IMR-90 (cell line): ENCODE results near the gene TLX1. TPM values are rescaled to one million over a fixed set of nuclear protein-coding genes. Genes with fewer than 3 reads are reported as not detected.

Source experiments
- ATAC-seq: fragments of 200-7000 bp; cut with Tn5 transposase; 2 replicates; pipeline ENCODE4 v1.9.1; 2020; ENCODE audit warnings: low read depth, mild to moderate bottlenecking, moderate library complexity
- BruUV-seq: library from RNA; stranded (reverse); fragments of 400-500 nt; replicated peaks from 2 replicates; lab custom pipeline; 2021; lab: Mats Ljungman, UMichigan
- CTCF ChIA-PET: fragments of 300-600 bp; formaldehyde crosslinking; extraction: SDS; loops from one replicate; lab custom pipeline; 2021; ENCODE audit warnings: antibody characterized with exemption; lab: Yijun Ruan, JAX
- POLR2A ChIA-PET: fragments of 300-600 bp; sonication (Branson Sonifier 250); formaldehyde crosslinking; loops from one replicate; lab custom pipeline; 2022; ENCODE audit warnings: antibody characterized with exemption; ENCODE audit not compliant: unreplicated experiment; lab: Charles Lee
- DNase-seq: peaks from one replicate; pipeline ENCODE4 v3.0.0; 2013
- H2AFZ ChIP-seq: replicated peaks from 2 replicates; pipeline ENCODE3; 2013; ENCODE audit warnings: low read length, mild to moderate bottlenecking; ENCODE audit not compliant: poor library complexity
- H2AK5ac ChIP-seq: 2 replicates; pipeline ENCODE4 v1.6.1; 2013; ENCODE audit warnings: low read depth, low read length, inconsistent platforms
- H2AK9ac ChIP-seq: replicated peaks from 2 replicates; pipeline ENCODE3; 2013; ENCODE audit warnings: mild to moderate bottlenecking, low read depth, low read length, moderate library complexity; ENCODE audit not compliant: poor library complexity
- H2BK120ac ChIP-seq: 2 replicates; pipeline ENCODE4 v1.6.1; 2013; ENCODE audit warnings: low read depth, low read length, inconsistent platforms
- H2BK15ac ChIP-seq: 3 replicates; pipeline ENCODE4 v1.6.1; 2013; ENCODE audit warnings: low read depth, low read length, inconsistent platforms
- H2BK20ac ChIP-seq: 2 replicates; pipeline ENCODE4 v1.6.1; 2013; ENCODE audit warnings: low read depth, mild to moderate bottlenecking, inconsistent platforms, low read length, moderate library complexity
- H2BK5ac ChIP-seq: 2 replicates; pipeline ENCODE4 v1.6.1; 2013; ENCODE audit warnings: mild to moderate bottlenecking, low read depth, low read length, inconsistent platforms; ENCODE audit not compliant: poor library complexity, severe bottlenecking
- H3K14ac ChIP-seq: replicated peaks from 2 replicates; pipeline ENCODE4 v1.6.1; 2013; ENCODE audit warnings: low read depth, low read length, inconsistent platforms
- H3K18ac ChIP-seq: 2 replicates; pipeline ENCODE4 v1.6.1; 2013; ENCODE audit warnings: low read depth, low read length, control low read depth
- H3K23ac ChIP-seq: 2 replicates; pipeline ENCODE4 v1.6.1; 2013; ENCODE audit warnings: low read depth, low read length, inconsistent platforms
- H3K27ac ChIP-seq: 2 replicates; pipeline ENCODE4 v1.5.1; 2013; ENCODE audit warnings: mild to moderate bottlenecking, control low read depth, low read length; ENCODE audit not compliant: insufficient read depth
- H3K27me3 ChIP-seq: 2 replicates; pipeline ENCODE4 v1.6.1; 2013; ENCODE audit warnings: low read length; ENCODE audit not compliant: control insufficient read depth, insufficient read depth
- H3K36me3 ChIP-seq: 2 replicates; pipeline ENCODE4 v1.6.1; 2013; ENCODE audit warnings: low read length, mixed read lengths; ENCODE audit not compliant: control insufficient read depth, insufficient read depth
- H3K4ac ChIP-seq: 2 replicates; pipeline ENCODE4 v1.6.1; 2013; ENCODE audit warnings: low read depth, low read length, inconsistent platforms
- H3K4me1 ChIP-seq: 2 replicates; pipeline ENCODE4 v1.6.1; 2013; ENCODE audit warnings: low read length, mixed read lengths; ENCODE audit not compliant: control insufficient read depth, insufficient read depth
- H3K4me2 ChIP-seq: 2 replicates; pipeline ENCODE4 v1.6.1; 2013; ENCODE audit warnings: low read depth, mild to moderate bottlenecking, control low read depth, low read length, moderate library complexity
- H3K4me3 ChIP-seq: 2 replicates; pipeline ENCODE4 v1.5.1; 2013; ENCODE audit warnings: low read depth, mild to moderate bottlenecking, control low read depth, low read length, moderate library complexity; ENCODE audit not compliant: insufficient read depth
- H3K56ac ChIP-seq: 2 replicates; pipeline ENCODE4 v1.6.1; 2013; ENCODE audit warnings: low read length, inconsistent platforms; ENCODE audit not compliant: insufficient read depth; ENCODE audit errors: extremely low read depth
- H3K79me1 ChIP-seq, 2 experiments: 2 replicates each; pipeline ENCODE4 v1.6.1; 2013; ENCODE audit warnings: low read length in 2 of 2, inconsistent platforms in 1 of 2, low read depth in 1 of 2
- H3K9ac ChIP-seq: 2 replicates; pipeline ENCODE4 v1.6.1; 2013; ENCODE audit warnings: low read depth, low read length, control low read depth
- H3K9me1 ChIP-seq: 2 replicates; pipeline ENCODE4 v1.6.1; 2013; ENCODE audit warnings: low read length, inconsistent platforms; ENCODE audit not compliant: insufficient read depth
- H3K9me3 ChIP-seq: 2 replicates; pipeline ENCODE4 v1.6.1; 2013; ENCODE audit warnings: low read length; ENCODE audit not compliant: control insufficient read depth, insufficient read depth
- H4K20me1 ChIP-seq: 2 replicates; pipeline ENCODE4 v1.6.1; 2013; ENCODE audit warnings: low read length, inconsistent platforms; ENCODE audit not compliant: insufficient read depth
- H4K5ac ChIP-seq: 2 replicates; pipeline ENCODE4 v1.6.1; 2013; ENCODE audit warnings: mild to moderate bottlenecking, low read depth, low read length, control low read depth
- H4K8ac ChIP-seq, 2 experiments: 2 replicates each; pipeline ENCODE4 v1.6.1; 2013; ENCODE audit warnings: low read depth in 2 of 2, low read length in 2 of 2, control low read depth in 1 of 2, inconsistent platforms in 1 of 2
- H4K91ac ChIP-seq: 2 replicates; pipeline ENCODE4 v1.6.1; 2013; ENCODE audit warnings: low read depth, low read length, inconsistent platforms; ENCODE audit not compliant: insufficient read depth
- CEBPB ChIP-seq: IDR thresholded peaks from 2 replicates; pipeline ENCODE4 v1.6.1; 2012; ENCODE audit warnings: low read depth, low read length, improper control_type of control experiment
- CHD1 ChIP-seq: IDR thresholded peaks from 2 replicates; pipeline ENCODE4 v1.6.1; 2012; ENCODE audit warnings: low read depth, low read length, improper control_type of control experiment
- CTCF ChIP-seq: conservative IDR thresholded peaks from 2 replicates; pipeline ENCODE4 v1.5.1; 2012; ENCODE audit warnings: mild to moderate bottlenecking, low read depth, low read length, improper control_type of control experiment
- FOS ChIP-seq: fragments of 150-350 bp; IDR thresholded peaks from 2 replicates; pipeline ENCODE4 v1.6.1; 2016; ENCODE audit warnings: low read depth, low read length
- MAZ ChIP-seq: IDR thresholded peaks from 2 replicates; pipeline ENCODE4 v1.6.1; 2012; ENCODE audit warnings: low read depth, mild to moderate bottlenecking, low read length, improper control_type of control experiment, moderate library complexity, borderline replicate concordance
- POLR2A ChIP-seq: IDR thresholded peaks from 2 replicates; pipeline ENCODE4 v1.6.1; 2012; ENCODE audit warnings: mild to moderate bottlenecking, low read depth, low read length
- RAD21 ChIP-seq: IDR thresholded peaks from 2 replicates; pipeline ENCODE4 v1.6.1; 2012; ENCODE audit warnings: low read length, improper control_type of control experiment
- RFX5 ChIP-seq: IDR thresholded peaks from 2 replicates; pipeline ENCODE4 v1.8.0; 2012; ENCODE audit warnings: low read depth, mild to moderate bottlenecking, low read length, moderate library complexity
- USF2 ChIP-seq: fragments of 150-350 bp; IDR thresholded peaks from 2 replicates; pipeline ENCODE4 v1.6.1; 2017; ENCODE audit warnings: mild to moderate bottlenecking, antibody characterized with exemption, low read length, low read depth
- WGBS, 2 experiments: methylation state at CpG; one replicate each; pipeline versions ENCODE4 v1.1.5 to v1.1.7; 2013; ENCODE audit warnings: missing lambda C conversion rate in 2 of 2; ENCODE audit not compliant: insufficient read length in 1 of 2; ENCODE audit errors: extremely low coverage in 2 of 2; 5-methylcytosine and 5-hydroxymethylcytosine counted together
- dilution Hi-C: fragments of 300-500 bp; cut with HindIII; formaldehyde crosslinking; loops from one replicate; pipeline ENCODE4 v1.14.3; 2018; ENCODE audit warnings: low sequenced_read_pairs; ENCODE audit not compliant: unreplicated experiment
- in situ Hi-C: fragments of 300-500 bp; cut with MboI; formaldehyde crosslinking; loops from 3 replicates; pipeline ENCODE4 v1.14.3; 2019; ENCODE audit warnings: low sequenced_read_pairs, inconsistent platforms, mixed read lengths
- intact Hi-C: fragments of 100-400 bp; cut with micrococcal nuclease; formaldehyde crosslinking; loops from 2 replicates; pipeline ENCODE4 v1.10.0; 2022
- polyA plus RNA-seq, 3 experiments: library from polyadenylated mRNA; depleted of rRNA; stranded (reverse); fragments of >200 nt; gene quantifications; 2 replicates each; pipeline ENCODE4 v1.2.3, GENCODE V29; 2012; ENCODE audit warnings: low replicate concordance in 1 of 3
- total RNA-seq: library from RNA; depleted of rRNA; stranded (reverse); fragments of >200 nt; gene quantifications from 2 replicates; pipeline ENCODE4 v1.2.3, GENCODE V29; 2012
- TF ChIP-seq, protein P1 (sequence below): fragments of 150-350 bp; IDR thresholded peaks from 2 replicates; pipeline ENCODE4 v1.6.1; 2016; ENCODE audit warnings: low read depth, mild to moderate bottlenecking, low read length, moderate library complexity, borderline replicate concordance

The TLX1 gene
- total and polyA plus RNA-seq, 2 of the 4 experiments (the other 2 are of a cell fraction) = not detected

- H3K27ac ChIP-seq = no peak overlapping the region
- H3K9ac ChIP-seq = no peak overlapping the region
- no peak overlapping the region for H3K23ac ChIP-seq
- ATAC-seq = no peak
- intact Hi-C loops = no loop called here
- H2AFZ ChIP-seq = no peak overlapping the region
- no peak overlapping the region for H3K4ac ChIP-seq
- ChIA-PET POLR2A (no interaction called here), CTCF (no interaction called here)
- H3K36me3 ChIP-seq = no peaks in the 10 kb centered on the region
- H2AK5ac ChIP-seq = no peak overlapping the region
- no peak for DNase-seq
- H4K8ac ChIP-seq = no peak overlapping the region
- in situ Hi-C loops = no loop called here
- H2BK20ac ChIP-seq = no peak overlapping the region
- H3K9me1 ChIP-seq = peaks cover 2% of the 10 kb centered on the region; the same call in 1 of the 2 replicates
- WGBS, 2 experiments = 4% methylated on average over 14 of the region's 33 CpGs; no CpG with 5 or more reads in 1 of the 2 experiments
- H2AK9ac ChIP-seq = no peak overlapping the region
- no peak overlapping the region for H3K14ac ChIP-seq
- peaks cover 19% of the 10 kb centered on the region for H4K20me1 ChIP-seq
- H2BK5ac ChIP-seq = no peak overlapping the region
- no peak overlapping the region for H3K4me2 ChIP-seq
- peaks cover 3% of the 10 kb centered on the region; the same call in 1 of the 2 replicates for H3K9me3 ChIP-seq
- no peaks in the 10 kb centered on the region for H3K79me1 ChIP-seq
- no peak for TF ChIP-seq RAD21
- TF ChIP-seq CEBPB = no peak
- no peak for TF ChIP-seq POLR2A
- TF ChIP-seq FOS = no peak
- no peak for TF ChIP-seq CHD1
- TF ChIP-seq MAZ = no peak
- TF ChIP-seq CTCF = no peak
- no peak for TF ChIP-seq USF2
- TF ChIP-seq RFX5 = no peak
- TF ChIP-seq, protein P1, sequence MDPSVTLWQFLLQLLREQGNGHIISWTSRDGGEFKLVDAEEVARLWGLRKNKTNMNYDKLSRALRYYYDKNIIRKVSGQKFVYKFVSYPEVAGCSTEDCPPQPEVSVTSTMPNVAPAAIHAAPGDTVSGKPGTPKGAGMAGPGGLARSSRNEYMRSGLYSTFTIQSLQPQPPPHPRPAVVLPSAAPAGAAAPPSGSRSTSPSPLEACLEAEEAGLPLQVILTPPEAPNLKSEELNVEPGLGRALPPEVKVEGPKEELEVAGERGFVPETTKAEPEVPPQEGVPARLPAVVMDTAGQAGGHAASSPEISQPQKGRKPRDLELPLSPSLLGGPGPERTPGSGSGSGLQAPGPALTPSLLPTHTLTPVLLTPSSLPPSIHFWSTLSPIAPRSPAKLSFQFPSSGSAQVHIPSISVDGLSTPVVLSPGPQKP = no peak
- dilution Hi-C loops = no loop called here
- no TSS peak for BruUV-seq
- no peak overlapping the region for H2BK15ac ChIP-seq
- H4K91ac ChIP-seq = no peak overlapping the region
- no peak overlapping the region for H3K56ac ChIP-seq
- no peak overlapping the region for H2BK120ac ChIP-seq
- H3K27me3 ChIP-seq = peaks cover 100% of the 10 kb centered on the region
- H3K4me3 ChIP-seq = no peak overlapping the region
- no peak overlapping the region for H4K5ac ChIP-seq
- H3K4me1 ChIP-seq = no peaks in the 10 kb centered on the region
- no peak overlapping the region for H3K18ac ChIP-seq
These were observed 5.1 kb downstream of the TLX1 start for GRCh38 chr10:101136007-101136707.
